Smooth muscle cell (in vitro differentiated cells): ENCODE results near the gene RASAL2. TPM values are rescaled to one million over a fixed set of nuclear protein-coding genes. Genes with fewer than 3 reads are reported as not detected.

ENCODE experiments used
- DNase-seq: peaks from one replicate; lab custom pipeline; 2025; ENCODE audit not compliant: unreplicated experiment; lab: John Stamatoyannopoulos, UW
- H2AFZ ChIP-seq: fragments of 200-600 bp; sonication (generic); 2 replicates; pipeline ENCODE4 v1.6.0; 2016; ENCODE audit warnings: antibody characterized with exemption, low read depth, mild to moderate bottlenecking
- H3F3A ChIP-seq: fragments of 200-600 bp; sonication (generic); 2 replicates; pipeline ENCODE4 v1.6.0; 2017; ENCODE audit warnings: antibody characterized with exemption, low read depth
- H3K27ac ChIP-seq: fragments of 200-600 bp; sonication (generic); 2 replicates; pipeline ENCODE4 v1.5.1; 2016; ENCODE audit warnings: low read depth, mild to moderate bottlenecking
- H3K27me3 ChIP-seq: fragments of 200-600 bp; sonication (generic); 2 replicates; pipeline ENCODE4 v1.6.1; 2016; ENCODE audit warnings: low read depth, mild to moderate bottlenecking
- H3K36me3 ChIP-seq: fragments of 200-600 bp; sonication (generic); 2 replicates; pipeline ENCODE4 v1.5.1; 2016; ENCODE audit warnings: low read depth
- H3K4me1 ChIP-seq: fragments of 200-600 bp; sonication (generic); 2 replicates; pipeline ENCODE4 v1.5.1; 2016; ENCODE audit warnings: low read depth
- H3K4me2 ChIP-seq: fragments of 200-600 bp; sonication (generic); 2 replicates; pipeline ENCODE4 v1.6.0; 2016; ENCODE audit warnings: mild to moderate bottlenecking
- H3K4me3 ChIP-seq: fragments of 200-600 bp; sonication (generic); 2 replicates; pipeline ENCODE4 v1.5.1; 2016; ENCODE audit warnings: mild to moderate bottlenecking
- H3K79me2 ChIP-seq: fragments of 200-600 bp; sonication (generic); 2 replicates; pipeline ENCODE4 v1.6.0; 2016; ENCODE audit warnings: low read depth, mild to moderate bottlenecking
- H3K9ac ChIP-seq: fragments of 200-600 bp; sonication (generic); 2 replicates; pipeline ENCODE4 v1.6.0; 2016; ENCODE audit warnings: low read depth
- H3K9me3 ChIP-seq: fragments of 200-600 bp; sonication (generic); replicated peaks from 2 replicates; pipeline ENCODE4 v1.5.1; 2016; ENCODE audit warnings: low read depth
- H4K20me1 ChIP-seq: fragments of 200-600 bp; sonication (generic); 2 replicates; pipeline ENCODE4 v1.6.0; 2016; ENCODE audit warnings: low read depth
- CTCF ChIP-seq: fragments of 200-600 bp; sonication (generic); IDR thresholded peaks from 2 replicates; pipeline ENCODE4 v1.5.1; 2017; ENCODE audit warnings: borderline replicate concordance, mild to moderate bottlenecking, antibody characterized with exemption; ENCODE audit not compliant: insufficient read depth, poor library complexity, severe bottlenecking
- WGBS: methylation state at CpG from one replicate; pipeline ENCODE4 v1.1.7; 2016; ENCODE audit warnings: low lambda C conversion rate; 5-methylcytosine and 5-hydroxymethylcytosine counted together
- polyA plus RNA-seq: library from polyadenylated mRNA; unstranded; fragments of >200 nt; fragmentation: Nextera tagmentation; extraction: Ambion mirVana; gene quantifications from 2 replicates; pipeline ENCODE4 v1.2.1, GENCODE V29; 2016
- total RNA-seq: library from RNA; depleted of rRNA; stranded (reverse); fragments of >200 nt; gene quantifications from 2 replicates; pipeline ENCODE4 v1.2.3, GENCODE V29; 2014

RASAL2 gene
- total and polyA plus RNA-seq, 2 experiments from 2014 or later = 4.3 to 17.6 TPM

- H2AFZ ChIP-seq = no peak overlapping the region
- H3K36me3 ChIP-seq = no peaks in the 10 kb centered on the region
- TF ChIP-seq CTCF = no peak
- H3K9ac ChIP-seq = no peak overlapping the region
- no peaks in the 10 kb centered on the region for H3K9me3 ChIP-seq
- H4K20me1 ChIP-seq = no peaks in the 10 kb centered on the region
- no peak overlapping the region for H3K27ac ChIP-seq
- no peaks in the 10 kb centered on the region for H3K27me3 ChIP-seq
- WGBS = 91% methylated on average over 4 of the region's 4 CpGs
- H3K4me3 ChIP-seq = no peak overlapping the region
- no peaks in the 10 kb centered on the region for H3K79me2 ChIP-seq
- DNase-seq = no peak
- H3K4me1 ChIP-seq = no peaks in the 10 kb centered on the region
- no peak overlapping the region for H3K4me2 ChIP-seq
- H3F3A ChIP-seq = no peaks in the 10 kb centered on the region
These were observed 427.3 kb downstream of the RASAL2 start for GRCh38 chr1:178521241-178521640.

- WGBS = 92% methylated on average over 4 of the region's 4 CpGs
- H3F3A ChIP-seq = no peaks in the 10 kb centered on the region
These were observed 433.2 kb downstream of the RASAL2 start for GRCh38 chr1:178527117-178527516.

GRCh38 chr1:178528228-178528952 is 434.5 kb downstream of the RASAL2 start:
- H3F3A ChIP-seq = no peaks in the 10 kb centered on the region
- no peak overlapping the region for H3K27ac ChIP-seq
- no peaks in the 10 kb centered on the region for H3K4me1 ChIP-seq
- no peak overlapping the region for H3K9ac ChIP-seq
- no peak overlapping the region for H3K4me3 ChIP-seq
- no peak overlapping the region for H2AFZ ChIP-seq
- 94% methylated on average over 10 of the region's 10 CpGs for WGBS
- no peak for TF ChIP-seq CTCF
- no peaks in the 10 kb centered on the region for H4K20me1 ChIP-seq
- DNase-seq = no peak
- no peaks in the 10 kb centered on the region for H3K79me2 ChIP-seq
- no peak overlapping the region for H3K4me2 ChIP-seq
- H3K27me3 ChIP-seq = no peaks in the 10 kb centered on the region
- no peaks in the 10 kb centered on the region for H3K9me3 ChIP-seq
- H3K36me3 ChIP-seq = no peaks in the 10 kb centered on the region

More at GRCh38 chr1:178527117-178527516, 433.2 kb downstream of the RASAL2 start:
- Histone ChIP-seq H2AFZ (no peak overlapping the region), H3K9me3 (no peaks in the 10 kb centered on the region), H3K4me1 (no peaks in the 10 kb centered on the region), H3K4me2 (no peak overlapping the region), H3K79me2 (no peaks in the 10 kb centered on the region), H4K20me1 (no peaks in the 10 kb centered on the region), H3K27ac (no peak overlapping the region), H3K4me3 (no peak overlapping the region), H3K27me3 (no peaks in the 10 kb centered on the region), H3K9ac (no peak overlapping the region), H3K36me3 (no peaks in the 10 kb centered on the region)
- no peak for DNase-seq
- TF ChIP-seq CTCF = no peak

GRCh38 chr1:178528953-178529335 is 435.0 kb downstream of the RASAL2 start:
- no peaks in the 10 kb centered on the region for H3F3A ChIP-seq
- H2AFZ ChIP-seq = no peak overlapping the region
- H3K36me3 ChIP-seq = no peaks in the 10 kb centered on the region
- H3K27me3 ChIP-seq = no peaks in the 10 kb centered on the region
- H3K9me3 ChIP-seq = no peaks in the 10 kb centered on the region
- H3K4me2 ChIP-seq = no peak overlapping the region
- H3K4me3 ChIP-seq = no peak overlapping the region
- H3K4me1 ChIP-seq = no peaks in the 10 kb centered on the region
- H3K9ac ChIP-seq = no peak overlapping the region
- DNase-seq = no peak
- TF ChIP-seq CTCF = no peak
- no peak overlapping the region for H3K27ac ChIP-seq
- no peaks in the 10 kb centered on the region for H4K20me1 ChIP-seq
- H3K79me2 ChIP-seq = no peaks in the 10 kb centered on the region
- 90% methylated on average over 4 of the region's 4 CpGs for WGBS
